Subcutaneous adipose tissue (tissue), 4 donors: ENCODE results near the gene PPP2R5B. TPM values are rescaled to one million over a fixed set of nuclear protein-coding genes. Genes with fewer than 3 reads are reported as not detected.

ENCODE experiments used
- CTCF ChIP-seq: fragments of 450-650 bp; IDR thresholded peaks from one replicate; pipeline ENCODE4 v1.5.1; 2016; ENCODE audit warnings: low read depth, mild to moderate bottlenecking, control low read depth, antibody characterized with exemption, moderate library complexity
- small RNA-seq: library from RNA; depleted of rRNA; stranded (forward); fragments of <200 nt; gene quantifications from one replicate; pipeline ENCODE3, GENCODE V24; 2016
- total RNA-seq, 4 donors: library from RNA; depleted of rRNA; stranded (reverse); fragments of >200 nt; gene quantifications; one replicate each; pipeline ENCODE4 v1.1.0, GENCODE V29; 2016

Gene PPP2R5B
- total RNA-seq, 4 donors from 2014 or later: 8.8 to 19.8 (median 14.3) TPM

DNA sequence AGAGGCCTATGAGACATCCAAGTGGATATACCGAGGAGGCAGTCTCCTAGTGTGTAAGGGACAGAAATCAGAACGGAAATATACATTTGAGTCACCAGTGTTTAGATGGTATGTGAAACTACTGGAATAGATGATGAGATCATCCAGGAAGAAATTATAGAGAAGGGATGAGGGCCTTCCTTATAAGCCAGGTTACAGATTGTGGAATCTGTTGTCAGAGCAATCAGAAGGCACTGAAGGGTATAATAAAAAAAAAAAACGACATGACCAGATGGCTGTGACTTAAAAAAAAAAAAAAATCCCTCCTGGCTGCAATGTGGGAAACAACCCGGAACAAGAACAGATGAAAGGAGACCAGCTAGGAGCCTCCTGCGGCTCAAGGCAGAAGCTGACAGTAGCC lies 44.7 kb downstream of the PPP2R5B start:
- TF ChIP-seq CTCF: no peak

DNA sequence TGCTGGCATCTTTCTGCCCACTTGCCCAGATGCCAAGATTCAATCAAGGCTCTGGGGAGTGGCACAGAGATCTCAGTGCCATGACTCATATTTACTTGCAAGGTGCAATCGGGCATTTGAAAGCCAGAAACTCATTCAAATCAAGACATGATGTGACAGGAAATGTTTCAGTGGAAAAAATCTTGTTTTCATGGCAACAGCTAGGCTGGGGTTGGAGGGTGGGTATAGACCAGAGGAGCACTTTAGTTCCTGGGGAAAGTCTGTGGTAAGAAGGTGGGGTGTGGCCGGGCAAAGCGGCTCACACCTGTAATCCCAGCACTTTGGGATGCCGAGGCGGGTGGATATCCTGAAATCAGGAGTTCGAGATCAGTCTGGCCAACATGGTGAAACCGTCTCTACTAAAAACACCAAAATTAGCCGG lies 46.3 kb downstream of the PPP2R5B start:
- no peak for TF ChIP-seq CTCF

- no peak for TF ChIP-seq CTCF
Observed at GRCh38 chr11:64971421-64972233, 47.1 kb downstream of the PPP2R5B start, which contains the start of gene MAJIN. Gene MAJIN (minus strand): TSS chr11:64972108. CDS start chr11:64959405, 12,703 bp downstream.

DNA sequence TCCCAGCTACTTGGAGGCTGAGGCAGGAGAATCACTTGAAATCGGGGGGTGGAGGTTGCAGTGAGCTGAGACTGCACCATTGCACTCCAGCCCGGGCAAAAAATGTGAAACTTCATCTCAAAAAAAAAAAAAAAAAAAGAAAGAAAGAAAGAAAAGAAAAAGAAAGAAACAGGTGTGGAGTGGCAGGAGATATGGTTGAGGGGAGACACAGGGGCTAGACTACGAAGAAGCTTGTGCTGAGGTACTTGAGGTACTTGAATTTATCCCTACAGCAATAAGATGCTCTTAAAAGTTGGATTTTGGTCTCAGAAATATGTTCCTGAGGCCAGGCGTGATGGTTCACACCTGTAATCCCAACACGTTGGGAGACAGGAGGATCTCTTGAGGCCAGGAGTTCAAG lies 49.6 kb downstream of the PPP2R5B start:
- TF ChIP-seq CTCF: no peak

- TF ChIP-seq CTCF: no peak
Observed at GRCh38 chr11:64976651-64977050, 52.2 kb downstream of the PPP2R5B start.

Small RNA genes within 50 kb of the gene (small RNA-seq; reads per million reads assigned to genes)
- gene MIR6749 (0.61 reads per million), gene MIR6750 (not detected)

Other genes with a start within 250 kb of the PPP2R5B start
- 1 to 10 TPM in 3 of 4 donors, under 1 TPM in 1; 0.16 to 7.0 (median 2.9) TPM for gene NRXN2, start 201.5 kb upstream of the PPP2R5B start, total RNA-seq
- gene RASGRP2, start 180.5 kb upstream of the PPP2R5B start, total RNA-seq: 10 to 100 TPM in 3 of 4 donors, 1 to 10 TPM in 1; 6.8 to 47.5 (median 14.6) TPM
- 10 to 100 TPM in 1 of 4 donors, 1 to 10 TPM in 2, under 1 TPM in 1; 0.51 to 63.7 (median 4.4) TPM for gene PYGM, start 164.7 kb upstream of the PPP2R5B start, total RNA-seq
- 100 to 1,000 TPM; 215 to 388 (median 273) TPM for gene SF1, start 146.1 kb upstream of the PPP2R5B start, total RNA-seq
- 10 to 100 TPM in 2 of 4 donors, 1 to 10 TPM in 2; 5.9 to 14.3 (median 9.1) TPM for gene MAP4K2, start 121.5 kb upstream of the PPP2R5B start, total RNA-seq
- 10 to 100 TPM in 3 of 4 donors, 1 to 10 TPM in 1; 8.6 to 15.8 (median 13.4) TPM for gene MEN1, start 114.1 kb upstream of the PPP2R5B start, total RNA-seq
- gene CDC42BPG, start 80.0 kb upstream of the PPP2R5B start, total RNA-seq: under 1 TPM in 3 of 4 donors, not detected in 1; 0.17 to 0.38 (median 0.22) TPM
- gene EHD1, start 46.1 kb upstream of the PPP2R5B start, total RNA-seq: 100 to 1,000 TPM in 1 of 4 donors, 10 to 100 TPM in 3; 37.2 to 108 (median 46.4) TPM
- gene ATG2A, start 7.5 kb upstream of the PPP2R5B start, total RNA-seq: 10 to 100 TPM; 12.4 to 47.7 (median 22.2) TPM
- not detected for gene GPHA2, start 11.2 kb downstream of the PPP2R5B start, total RNA-seq
- gene MAJIN, start 47.4 kb downstream of the PPP2R5B start, total RNA-seq: not detected
- gene BATF2, start 72.3 kb downstream of the PPP2R5B start, total RNA-seq: 1 to 10 TPM in 2 of 4 donors, under 1 TPM in 1, not detected in 1; 0.68 to 1.9 (median 1.3) TPM
- 100 to 1,000 TPM in 2 of 4 donors, 10 to 100 TPM in 2; 90.8 to 165 (median 131) TPM for gene ARL2, start 89.5 kb downstream of the PPP2R5B start, total RNA-seq
- gene SNX15, start 102.8 kb downstream of the PPP2R5B start, total RNA-seq: 10 to 100 TPM; 16.0 to 39.2 (median 20.5) TPM
- 10 to 100 TPM in 1 of 4 donors, 1 to 10 TPM in 3; 4.0 to 22.0 (median 7.0) TPM for gene SAC3D1, start 116.5 kb downstream of the PPP2R5B start, total RNA-seq
- gene NAALADL1, start 133.9 kb downstream of the PPP2R5B start, total RNA-seq: 10 to 100 TPM in 3 of 4 donors, 1 to 10 TPM in 1; 2.9 to 26.3 (median 16.4) TPM
- 1 to 10 TPM in 1 of 4 donors, under 1 TPM in 1, not detected in 2; 0.66 to 1.9 TPM for gene CDCA5, start 159.4 kb downstream of the PPP2R5B start, total RNA-seq
- 10 to 100 TPM; 24.8 to 47.8 (median 36.6) TPM for gene ZFPL1, start 159.5 kb downstream of the PPP2R5B start, total RNA-seq
- gene VPS51, start 171.5 kb downstream of the PPP2R5B start, total RNA-seq: 100 to 1,000 TPM in 3 of 4 donors, 10 to 100 TPM in 1; 84.8 to 300 (median 174) TPM
- gene TM7SF2, start 187.2 kb downstream of the PPP2R5B start, total RNA-seq: 100 to 1,000 TPM in 3 of 4 donors, 10 to 100 TPM in 1; 95.1 to 339 (median 209) TPM
- 10 to 100 TPM in 1 of 4 donors, 1 to 10 TPM in 3; 4.4 to 12.6 (median 8.2) TPM for gene ZNHIT2, start 193.0 kb downstream of the PPP2R5B start, total RNA-seq
- gene FAU, start 197.4 kb downstream of the PPP2R5B start, total RNA-seq: 1,000 to 10,000 TPM in 1 of 4 donors, 100 to 1,000 TPM in 3; 793 to 1,064 (median 875) TPM
- gene MRPL49, start 197.6 kb downstream of the PPP2R5B start, total RNA-seq: 10 to 100 TPM; 34.1 to 60.8 (median 48.7) TPM
- gene SYVN1, start 209.8 kb downstream of the PPP2R5B start, total RNA-seq: 10 to 100 TPM; 29.3 to 61.0 (median 46.0) TPM
- gene SPDYC, start 245.5 kb downstream of the PPP2R5B start, total RNA-seq: not detected